DND-41 (cell line): ENCODE data around the gene PIK3IP1.

Source experiments
- ATAC-seq: fragments of 200-7000 bp; cut with Tn5 transposase; 3 replicates; pipeline ENCODE4 v1.9.1; 2021; ENCODE audit warnings: low read depth; ENCODE audit not compliant: insufficient read depth
- DNase-seq: peaks from one replicate; pipeline ENCODE4 v3.0.0-alpha.2; 2020
- H2AFZ ChIP-seq: 2 replicates; pipeline ENCODE4 v1.6.0; 2012; ENCODE audit warnings: low read depth, low read length
- H3K27ac ChIP-seq: 2 replicates; pipeline ENCODE4 v1.5.1; 2012; ENCODE audit warnings: low read length, inconsistent platforms
- H3K27me3 ChIP-seq: fragments of 200-600 bp; sonication (generic); 2 replicates; pipeline ENCODE4 v1.6.0; 2012; ENCODE audit warnings: low read length, mild to moderate bottlenecking, inconsistent platforms; ENCODE audit not compliant: insufficient read depth, poor library complexity
- H3K36me3 ChIP-seq: 2 replicates; pipeline ENCODE4 v1.5.1; 2012; ENCODE audit warnings: low read length, inconsistent platforms; ENCODE audit not compliant: insufficient read depth
- H3K4me1 ChIP-seq: 2 replicates; pipeline ENCODE4 v1.5.1; 2012; ENCODE audit warnings: mild to moderate bottlenecking, low read length; ENCODE audit not compliant: insufficient read depth
- H3K4me2 ChIP-seq: 2 replicates; pipeline ENCODE4 v1.6.0; 2012; ENCODE audit warnings: mild to moderate bottlenecking, moderate library complexity, low read length, inconsistent platforms; ENCODE audit not compliant: insufficient read depth
- H3K4me3 ChIP-seq, 2 experiments: fragments of 200-600 bp in 1 of 2; shearing (Covaris generic) in 1 of 2; 2 replicates each; pipeline ENCODE4 v1.5.1; 2012 to 2016; ENCODE audit warnings: inconsistent platforms in 2 of 2, low read length in 2 of 2, mild to moderate bottlenecking in 2 of 2, low read depth in 1 of 2, moderate library complexity in 1 of 2
- H3K79me2 ChIP-seq: 2 replicates; pipeline ENCODE4 v1.6.0; 2012; ENCODE audit warnings: low read length, inconsistent platforms; ENCODE audit not compliant: insufficient read depth
- H3K9ac ChIP-seq: 2 replicates; pipeline ENCODE4 v1.6.0; 2012; ENCODE audit warnings: low read depth, mild to moderate bottlenecking, inconsistent platforms, low read length, moderate library complexity
- H3K9me3 ChIP-seq: 2 replicates; pipeline ENCODE4 v1.5.1; 2012; ENCODE audit warnings: low read length, moderate library complexity, mild to moderate bottlenecking, inconsistent platforms; ENCODE audit not compliant: insufficient read depth, severe bottlenecking
- H4K20me1 ChIP-seq: 2 replicates; pipeline ENCODE4 v1.6.0; 2012; ENCODE audit warnings: low read length; ENCODE audit not compliant: insufficient read depth
- CTCF ChIP-seq: IDR thresholded peaks from 2 replicates; pipeline ENCODE4 v1.5.1; 2012; ENCODE audit warnings: borderline replicate concordance, low read length, moderate library complexity, mild to moderate bottlenecking; ENCODE audit not compliant: poor library complexity, severe bottlenecking; ENCODE audit errors: extremely low read depth
- EZH2 ChIP-seq: IDR thresholded peaks from 3 replicates; pipeline ENCODE4 v1.6.1; 2012; ENCODE audit warnings: borderline replicate concordance, low read depth, mild to moderate bottlenecking, moderate library complexity, low read length, inconsistent platforms; ENCODE audit not compliant: severe bottlenecking

PIK3IP1 gene

GRCh38 chr22:31279327-31279669, 13.0 kb downstream of the PIK3IP1 start:
- H3K9ac ChIP-seq: no peak overlapping the region
- peaks cover 42% of the 10 kb centered on the region for H3K36me3 ChIP-seq
- DNase-seq (no peak), ATAC-seq (no peak)
- H3K4me3 ChIP-seq: no peak overlapping the region
- no peak overlapping the region for H3K4me2 ChIP-seq
- H2AFZ ChIP-seq: no peak overlapping the region
- no peaks in the 10 kb centered on the region for H3K4me1 ChIP-seq
- H3K27me3 ChIP-seq: no peaks in the 10 kb centered on the region
- H4K20me1 ChIP-seq: no peaks in the 10 kb centered on the region
- H3K27ac ChIP-seq: no peak overlapping the region
- no peak for TF ChIP-seq EZH2
- TF ChIP-seq CTCF: no peak
- H3K9me3 ChIP-seq: no peaks in the 10 kb centered on the region
- H3K79me2 ChIP-seq: no peaks in the 10 kb centered on the region

GRCh38 chr22:31278626-31279326, 13.5 kb downstream of the PIK3IP1 start:
- H3K4me3 ChIP-seq: no peak overlapping the region
- no peaks in the 10 kb centered on the region for H3K4me1 ChIP-seq
- ATAC-seq (no peak; the same call in 2 of the 3 replicates), DNase-seq (no peak)
- H3K4me2 ChIP-seq: no peak overlapping the region
- no peaks in the 10 kb centered on the region for H3K79me2 ChIP-seq
- no peak overlapping the region for H3K9ac ChIP-seq
- no peaks in the 10 kb centered on the region for H4K20me1 ChIP-seq
- H3K27me3 ChIP-seq: no peaks in the 10 kb centered on the region
- no peak overlapping the region for H2AFZ ChIP-seq
- no peak for TF ChIP-seq CTCF
- no peak for TF ChIP-seq EZH2
- H3K36me3 ChIP-seq: peaks cover 44% of the 10 kb centered on the region
- no peak overlapping the region for H3K27ac ChIP-seq
- H3K9me3 ChIP-seq: no peaks in the 10 kb centered on the region

- H4K20me1 ChIP-seq: no peaks in the 10 kb centered on the region
- TF ChIP-seq EZH2 (no peak), CTCF (no peak)
- peaks cover 48% of the 10 kb centered on the region for H3K36me3 ChIP-seq
- H3K4me2 ChIP-seq: no peak overlapping the region
- H2AFZ ChIP-seq: no peak overlapping the region
- no peak for DNase-seq
- H3K79me2 ChIP-seq: no peaks in the 10 kb centered on the region
- no peak overlapping the region for H3K4me3 ChIP-seq
- no peak overlapping the region for H3K27ac ChIP-seq
- no peaks in the 10 kb centered on the region for H3K9me3 ChIP-seq
- no peak for ATAC-seq
- no peaks in the 10 kb centered on the region for H3K27me3 ChIP-seq
- no peak overlapping the region for H3K9ac ChIP-seq
- no peaks in the 10 kb centered on the region for H3K4me1 ChIP-seq
These were observed 14.1 kb downstream of the PIK3IP1 start for GRCh38 chr22:31278151-31278621.

GRCh38 chr22:31277741-31278140, 14.5 kb downstream of the PIK3IP1 start:
- Histone ChIP-seq H3K4me1 (no peaks in the 10 kb centered on the region), H2AFZ (no peak overlapping the region), H3K9ac (no peak overlapping the region), H3K27ac (no peak overlapping the region), H3K9me3 (no peaks in the 10 kb centered on the region), H3K4me2 (no peak overlapping the region), H3K27me3 (no peaks in the 10 kb centered on the region), H3K36me3 (peaks cover 51% of the 10 kb centered on the region), H3K79me2 (no peaks in the 10 kb centered on the region), H3K4me3 (no peak overlapping the region), H4K20me1 (no peaks in the 10 kb centered on the region)
- ATAC-seq: no peak
- TF ChIP-seq CTCF (no peak), EZH2 (no peak)
- DNase-seq: no peak
